ENCODE data around the gene KIF7. TPM values are rescaled to one million over a fixed set of nuclear protein-coding genes. Genes with fewer than 3 reads are reported as not detected.

Gene KIF7
- total RNA-seq, 3 donors from 2014 or later (not counting 1 experiment from before 2014, with no cell fraction given), result 0.93 to 3.6 (median 1.6) TPM

DNA sequence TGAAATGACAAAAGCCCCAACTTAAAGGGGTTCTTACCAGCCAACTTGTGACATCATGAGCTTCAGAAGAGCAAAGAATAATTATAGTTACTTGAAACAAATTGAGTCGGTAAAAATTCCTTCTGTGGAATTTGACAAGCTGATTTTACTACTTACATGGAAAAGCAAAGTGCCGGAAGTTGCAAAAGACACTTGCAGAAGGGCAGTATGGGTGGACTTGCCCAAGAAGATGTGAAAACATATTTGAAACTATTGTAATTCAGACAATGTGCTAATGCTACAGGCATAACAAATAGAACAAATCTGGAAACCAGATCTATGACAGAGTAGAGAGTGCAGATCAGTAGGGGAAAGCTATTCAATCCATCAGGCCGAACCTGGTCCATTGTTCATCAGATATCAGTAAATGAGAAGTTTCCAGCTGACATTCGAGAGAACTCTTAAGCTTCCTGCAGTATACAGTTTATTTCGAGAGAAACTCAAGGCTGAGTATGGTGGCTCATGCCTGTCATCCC lies 2.5 kb upstream of the KIF7 start:
- Histone ChIP-seq H3K27me3 (ENCODE audit: control insufficient read depth, insufficient read depth, low read length) (peaks cover 9% of the 10 kb centered on the region), H3K4me3 (ENCODE audit: low read length) (no peak overlapping the region), H3K36me3 (ENCODE audit: control insufficient read depth, insufficient read depth, low read length) (no peaks in the 10 kb centered on the region), H3K4me1 (ENCODE audit: control insufficient read depth, insufficient read depth, low read length) (peaks cover 16% of the 10 kb centered on the region), H3K27ac (ENCODE audit: low read length) (no peak overlapping the region), H3K9me3 (ENCODE audit: control insufficient read depth, insufficient read depth, low read length) (no peaks in the 10 kb centered on the region)
- Mint-ChIP-seq H3K27me3 (ENCODE audit: low read depth in 2 of 2) (peaks cover 18 to 42% of the 10 kb centered on the region in 2 donors), H3K27ac (no peak overlapping the region), H3K36me3 (no peaks in the 10 kb centered on the region), H3K4me1 (peaks cover 6 to 14% of the 10 kb centered on the region in 2 donors), H3K4me3 (no peak overlapping the region), H3K9me3 (no peaks in the 10 kb centered on the region)
- no peak for DNase-seq
- 90% methylated on average over 5 of the region's 5 CpGs for WGBS (ENCODE audit: insufficient coverage)
- intact Hi-C loops (cut with micrococcal nuclease), result no loop called here
- no peak for TF ChIP-seq CTCF (IDR thresholded peaks at IDR 0.05)
- ATAC-seq, result no peak

GRCh38 chr15:89656116-89656815 lies 999 bp upstream of the KIF7 start:
- DNase-seq (no peak), ATAC-seq (no peak)
- intact Hi-C loops (cut with micrococcal nuclease), result no loop called here
- H3K36me3 Mint-ChIP-seq, result no peaks in the 10 kb centered on the region
- peaks cover 18 to 42% of the 10 kb centered on the region in 2 donors for H3K27me3 Mint-ChIP-seq (ENCODE audit: low read depth in 2 of 2)
- peaks cover 6 to 14% of the 10 kb centered on the region in 2 donors for H3K4me1 Mint-ChIP-seq
- no peaks in the 10 kb centered on the region for H3K9me3 ChIP-seq (ENCODE audit: control insufficient read depth, insufficient read depth, low read length)
- no peak overlapping the region for H3K4me3 ChIP-seq (ENCODE audit: low read length)
- whole genome bisulfite sequencing (ENCODE audit: insufficient coverage), result 53% methylated on average over 7 of the region's 7 CpGs
- no peak overlapping the region for H3K27ac ChIP-seq (ENCODE audit: low read length)
- H3K27ac Mint-ChIP-seq, result no peak overlapping the region
- peaks cover 16% of the 10 kb centered on the region for H3K4me1 ChIP-seq (ENCODE audit: control insufficient read depth, insufficient read depth, low read length)
- H3K4me3 Mint-ChIP-seq, result peak overlapping the region; percentile 87
- H3K27me3 ChIP-seq (ENCODE audit: control insufficient read depth, insufficient read depth, low read length), result peaks cover 9% of the 10 kb centered on the region
- no peak for TF ChIP-seq CTCF (IDR thresholded peaks at IDR 0.05)
- H3K36me3 ChIP-seq (ENCODE audit: control insufficient read depth, insufficient read depth, low read length), result no peaks in the 10 kb centered on the region
- H3K9me3 Mint-ChIP-seq, result no peaks in the 10 kb centered on the region

DNA sequence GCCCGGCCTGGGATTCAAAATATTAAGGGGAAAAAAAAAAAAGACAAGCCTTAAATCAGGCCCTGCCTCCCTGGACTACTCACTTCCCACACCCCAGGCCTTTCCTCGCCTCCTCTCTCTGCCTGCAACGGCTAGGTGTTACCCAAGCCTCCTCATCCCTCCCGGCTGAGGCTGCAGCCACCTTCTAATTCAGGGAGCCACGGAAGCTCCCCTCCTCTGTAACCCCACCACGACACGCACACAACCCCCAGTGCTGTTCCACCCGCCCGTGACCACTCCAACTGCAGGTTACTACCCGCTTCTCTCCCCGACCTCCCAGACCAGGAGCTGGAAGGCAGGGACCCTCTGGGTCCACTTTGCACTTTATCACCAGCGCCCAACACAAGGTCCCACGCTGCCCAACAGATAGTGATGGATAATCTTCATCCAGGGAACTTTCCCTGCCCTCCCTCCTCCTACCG lies 936 bp downstream of the KIF7 start:
- TF ChIP-seq CTCF (IDR thresholded peaks at IDR 0.05), result no peak
- Mint-ChIP-seq H3K4me3 (peak overlapping the region; percentile 85), H3K27ac (no peak overlapping the region), H3K36me3 (no peaks in the 10 kb centered on the region), H3K27me3 (ENCODE audit: low read depth in 2 of 2) (peaks cover 9 to 35% of the 10 kb centered on the region in 2 donors), H3K9me3 (no peaks in the 10 kb centered on the region), H3K4me1 (peaks cover 6 to 14% of the 10 kb centered on the region in 2 donors)
- Histone ChIP-seq H3K4me3 (ENCODE audit: low read length) (no peak overlapping the region), H3K4me1 (ENCODE audit: control insufficient read depth, insufficient read depth, low read length) (peaks cover 16% of the 10 kb centered on the region), H3K27me3 (ENCODE audit: control insufficient read depth, insufficient read depth, low read length) (peaks cover 7% of the 10 kb centered on the region), H3K27ac (ENCODE audit: low read length) (no peak overlapping the region), H3K9me3 (ENCODE audit: control insufficient read depth, insufficient read depth, low read length) (no peaks in the 10 kb centered on the region), H3K36me3 (ENCODE audit: control insufficient read depth, insufficient read depth, low read length) (no peaks in the 10 kb centered on the region)
- ATAC-seq (no peak), DNase-seq (no peak)
- WGBS (ENCODE audit: insufficient coverage), result 48% methylated on average over 14 of the region's 14 CpGs
- intact Hi-C loops (cut with micrococcal nuclease), result no loop called here

Measured in natural killer cell (primary cell).